Muscle layer of duodenum (tissue), 2 donors: ENCODE results near the gene CEP57L1.
"Not testable (repeated sequence)": the region's sequence is repeated elsewhere in the genome, so short reads cannot be mapped to it uniquely, and the experiment has no call there.

ENCODE experiments used
- H3K27ac ChIP-seq: one replicate; pipeline ENCODE4 v1.7.0; 2013; ENCODE audit warnings: mild to moderate bottlenecking, low read length
- H3K27me3 ChIP-seq: one replicate; pipeline ENCODE4 v1.7.0; 2013; ENCODE audit warnings: low read depth, mild to moderate bottlenecking, control low read depth, low read length
- H3K36me3 ChIP-seq, 2 donors: one replicate each; pipeline ENCODE4 v1.7.0; 2013; ENCODE audit warnings: low read length in 2 of 2, control low read depth in 1 of 2, mild to moderate bottlenecking in 1 of 2; ENCODE audit not compliant: insufficient read depth in 2 of 2, control insufficient read depth in 1 of 2
- H3K4me1 ChIP-seq, 2 donors: one replicate each; pipeline ENCODE4 v1.7.0; 2013; ENCODE audit warnings: low read length in 2 of 2, mild to moderate bottlenecking in 2 of 2, control low read depth in 1 of 2, moderate library complexity in 1 of 2; ENCODE audit not compliant: insufficient read depth in 2 of 2, control insufficient read depth in 1 of 2
- H3K4me3 ChIP-seq, 2 donors: one replicate each; pipeline ENCODE4 v1.7.0; 2013; ENCODE audit warnings: low read length in 2 of 2, low read depth in 1 of 2, mild to moderate bottlenecking in 1 of 2
- H3K9me3 ChIP-seq, 2 donors: one replicate each; pipeline ENCODE4 v1.7.0; 2013; ENCODE audit warnings: low read length in 2 of 2, control low read depth in 1 of 2, mild to moderate bottlenecking in 1 of 2; ENCODE audit not compliant: control insufficient read depth in 1 of 2
- donor health status: healthy.

CEP57L1 gene

GRCh38 chr6:109092074-109092473, 3.2 kb upstream of the CEP57L1 start:
- Histone ChIP-seq H3K9me3 (no peaks in the 10 kb centered on the region), H3K27ac (no peak overlapping the region), H3K27me3 (no peaks in the 10 kb centered on the region), H3K4me3 (peak overlapping the region; percentile 84 to 90), H3K4me1 (peaks cover 17 to 51% of the 10 kb centered on the region in 2 donors), H3K36me3 (peaks cover 0 to 4% of the 10 kb centered on the region in 2 donors)

- Histone ChIP-seq H3K4me3 (peak overlapping the region; percentile 84 to 90), H3K27ac (peak overlapping the region; percentile 99), H3K36me3 (peaks cover 0 to 4% of the 10 kb centered on the region in 2 donors), H3K9me3 (no peaks in the 10 kb centered on the region), H3K4me1 (peaks cover 10 to 34% of the 10 kb centered on the region in 2 donors), H3K27me3 (no peaks in the 10 kb centered on the region)
These were observed 1.4 kb upstream of the CEP57L1 start for GRCh38 chr6:109093732-109094415.

- Histone ChIP-seq H3K4me3 (peak within 1 kb of the TSS; percentile 84 to 92), H3K27ac (peak within 1 kb of the TSS; percentile 99), H3K36me3 (peaks cover 0 to 4% of the 10 kb centered on the region in 2 donors), H3K27me3 (no peaks in the 10 kb centered on the region), H3K4me1 (peaks cover 10 to 30% of the 10 kb centered on the region in 2 donors), H3K9me3 (no peaks in the 10 kb centered on the region)
These were observed 781 bp upstream of the CEP57L1 start, which contains the start of gene SESN1 for GRCh38 chr6:109094416-109095035. Gene SESN1, minus strand, starts transcription at chr6:109094846. Its CDS starts 773 bp downstream, at chr6:109094073.

GRCh38 chr6:109095835-109096084, 453 bp downstream of the CEP57L1 start:
- Histone ChIP-seq H3K4me1 (peaks cover 10 to 18% of the 10 kb centered on the region in 2 donors), H3K27me3 (no peaks in the 10 kb centered on the region), H3K27ac (peak overlapping the region; percentile 99)

GRCh38 chr6:109096208-109096607, 901 bp downstream of the CEP57L1 start:
- H3K4me1 ChIP-seq: peaks cover 10 to 16% of the 10 kb centered on the region in 2 donors
- no peaks in the 10 kb centered on the region for H3K9me3 ChIP-seq
- H3K36me3 ChIP-seq: peaks cover 0 to 8% of the 10 kb centered on the region in 2 donors
- H3K27me3 ChIP-seq: no peaks in the 10 kb centered on the region
- peak overlapping the region; percentile 84 to 92 for H3K4me3 ChIP-seq
- H3K27ac ChIP-seq: peak overlapping the region; percentile 99

More at GRCh38 chr6:109095835-109096084, 453 bp downstream of the CEP57L1 start:
- no peaks in the 10 kb centered on the region for H3K9me3 ChIP-seq
- H3K36me3 ChIP-seq: peaks cover 0 to 4% of the 10 kb centered on the region in 2 donors
- H3K4me3 ChIP-seq: peak overlapping the region; percentile 84 to 92

- no peak overlapping the region for H3K4me3 ChIP-seq
- no peaks in the 10 kb centered on the region for H3K27me3 ChIP-seq
- H3K4me1 ChIP-seq: peaks cover 5 to 6% of the 10 kb centered on the region in 2 donors
- no peak overlapping the region for H3K27ac ChIP-seq
- H3K36me3 ChIP-seq: peaks cover 0 to 8% of the 10 kb centered on the region in 2 donors
- no peaks in the 10 kb centered on the region for H3K9me3 ChIP-seq
These were observed 2.4 kb downstream of the CEP57L1 start for GRCh38 chr6:109097661-109098060.

- Histone ChIP-seq H3K4me3 (no peak overlapping the region), H3K27me3 (no peaks in the 10 kb centered on the region), H3K27ac (no peak overlapping the region), H3K9me3 (no peaks in the 10 kb centered on the region), H3K4me1 (no peaks in the 10 kb centered on the region), H3K36me3 (peaks cover 0 to 4% of the 10 kb centered on the region in 2 donors)
These were observed 7.5 kb downstream of the CEP57L1 start for GRCh38 chr6:109102762-109103161.

GRCh38 chr6:109103942-109104341, 8.6 kb downstream of the CEP57L1 start:
- H3K4me1 ChIP-seq: no peaks in the 10 kb centered on the region
- H3K36me3 ChIP-seq: peaks cover 0 to 4% of the 10 kb centered on the region in 2 donors
- no peak overlapping the region for H3K27ac ChIP-seq
- H3K27me3 ChIP-seq: no peaks in the 10 kb centered on the region
- H3K9me3 ChIP-seq: no peaks in the 10 kb centered on the region
- no peak overlapping the region for H3K4me3 ChIP-seq

- Histone ChIP-seq H3K27ac (no peak overlapping the region), H3K36me3 (peaks cover 0 to 4% of the 10 kb centered on the region in 2 donors), H3K27me3 (no peaks in the 10 kb centered on the region), H3K9me3 (no peaks in the 10 kb centered on the region), H3K4me1 (no peaks in the 10 kb centered on the region), H3K4me3 (no peak overlapping the region)
These were observed 9.2 kb downstream of the CEP57L1 start for GRCh38 chr6:109104512-109104911.

- no peak overlapping the region for H3K27ac ChIP-seq
- no peaks in the 10 kb centered on the region for H3K9me3 ChIP-seq
- H3K4me3 ChIP-seq: no peak overlapping the region
- H3K4me1 ChIP-seq: no peaks in the 10 kb centered on the region
- no peaks in the 10 kb centered on the region for H3K27me3 ChIP-seq
- H3K36me3 ChIP-seq: peaks cover 0 to 4% of the 10 kb centered on the region in 2 donors
These were observed 10.4 kb downstream of the CEP57L1 start for GRCh38 chr6:109105681-109106080.

GRCh38 chr6:109109663-109110062, 14.4 kb downstream of the CEP57L1 start:
- H3K27ac ChIP-seq, H3K9me3 ChIP-seq, H3K36me3 ChIP-seq, H3K27me3 ChIP-seq, H3K4me3 ChIP-seq, H3K4me1 ChIP-seq: not testable (repeated sequence)
